HG02588 (cell line): ENCODE results near the gene LIMK2.
"Not testable (repeated sequence)": the region's sequence is repeated elsewhere in the genome, so short reads cannot be mapped to it uniquely, and the experiment has no call there.

Source experiments
- ATAC-seq: cut with Tn5 transposase; IDR thresholded peaks from one replicate; pipeline ENCODE4 v1.9.1; 2021; ENCODE audit warnings: mild to moderate bottlenecking, moderate library complexity; ENCODE audit not compliant: unreplicated experiment

The LIMK2 gene

GRCh38 chr22:31211862-31212730 is at the start of gene LIMK2:
LIMK2 (plus strand) TSS chr22:31212298; CDS start chr22:31212409, 111 bp downstream.
- peak; percentile 87 for ATAC-seq

GRCh38 chr22:31170971-31171370 is 41.1 kb upstream of the LIMK2 start:
- ATAC-seq, result no peak

- not testable (repeated sequence) for ATAC-seq
Observed at GRCh38 chr22:31171734-31172133, 40.4 kb upstream of the LIMK2 start.

GRCh38 chr22:31173386-31174145 is 38.5 kb upstream of the LIMK2 start:
- ATAC-seq, result no peak

- no peak for ATAC-seq
Observed at GRCh38 chr22:31176923-31177322, 35.2 kb upstream of the LIMK2 start.

GRCh38 chr22:31177420-31178162 is 34.5 kb upstream of the LIMK2 start:
- ATAC-seq, result no peak

- ATAC-seq, result no peak
Observed at GRCh38 chr22:31178859-31179258, 33.2 kb upstream of the LIMK2 start.

- no peak for ATAC-seq
Observed at GRCh38 chr22:31179345-31179744, 32.8 kb upstream of the LIMK2 start.

GRCh38 chr22:31184015-31184414 is 28.1 kb upstream of the LIMK2 start:
- ATAC-seq, result no peak

- no peak for ATAC-seq
Observed at GRCh38 chr22:31185056-31185455, 27.0 kb upstream of the LIMK2 start.

GRCh38 chr22:31187627-31188026 is 24.5 kb upstream of the LIMK2 start:
- no peak for ATAC-seq

- no peak for ATAC-seq
Observed at GRCh38 chr22:31192513-31192912, 19.6 kb upstream of the LIMK2 start.

GRCh38 chr22:31193092-31193491 is 19.0 kb upstream of the LIMK2 start:
- no peak for ATAC-seq

GRCh38 chr22:31194681-31195080 is 17.4 kb upstream of the LIMK2 start:
- not testable (repeated sequence) for ATAC-seq

GRCh38 chr22:31199187-31199586 is 12.9 kb upstream of the LIMK2 start:
- no peak for ATAC-seq

- ATAC-seq, result not testable (repeated sequence)
Observed at GRCh38 chr22:31204352-31204984, 7.6 kb upstream of the LIMK2 start.

GRCh38 chr22:31205059-31205458 is 7.0 kb upstream of the LIMK2 start:
- not testable (repeated sequence) for ATAC-seq

- ATAC-seq, result not testable (repeated sequence)
Observed at GRCh38 chr22:31206460-31206859, 5.6 kb upstream of the LIMK2 start.

GRCh38 chr22:31206896-31207687 is 5.0 kb upstream of the LIMK2 start:
- ATAC-seq, result no peak
